HepG2 (cell line): ENCODE results near the gene ARL16. TPM values are rescaled to one million over a fixed set of nuclear protein-coding genes. Genes with fewer than 3 reads are reported as not detected.
A peak's percentile ranks its signal among the peaks of the same experiment; 100 is the strongest.

ENCODE experiments used
- CBX5 ChIP-seq: sonication (generic); formaldehyde crosslinking; IDR thresholded peaks from 2 replicates; pipeline ENCODE4 v1.4.0; 2020; ENCODE audit warnings: missing genetic modification reagents, borderline replicate concordance
- HES4 ChIP-seq: sonication (generic); formaldehyde crosslinking; IDR thresholded peaks from 2 replicates; pipeline ENCODE4 v1.9.0; 2021; ENCODE audit warnings: mild to moderate bottlenecking, missing genetic modification reagents, borderline replicate concordance
- HNRNPLL ChIP-seq: fragments of 200-400 bp; formaldehyde crosslinking; IDR thresholded peaks from 2 replicates; pipeline ENCODE4 v1.6.1; 2017; ENCODE audit warnings: mild to moderate bottlenecking, low read depth, low read length; ENCODE audit not compliant: poor library complexity, severe bottlenecking
- NRL ChIP-seq: sonication (generic); formaldehyde crosslinking; IDR thresholded peaks from 2 replicates; pipeline ENCODE4 v1.5.0; 2020; ENCODE audit warnings: missing genetic modification reagents, mild to moderate bottlenecking, moderate library complexity, borderline replicate concordance
- PBX3 ChIP-seq: sonication (generic); formaldehyde crosslinking; IDR thresholded peaks from 2 replicates; pipeline ENCODE4 v1.8.1; 2023; ENCODE audit warnings: missing genetic modification reagents, inconsistent platforms, borderline replicate concordance
- POLR2AphosphoS5 ChIP-seq: IDR thresholded peaks from 2 replicates; pipeline ENCODE4 v1.6.1; 2012; ENCODE audit warnings: low read depth, low read length
- SNAPC4 ChIP-seq: sonication (generic); formaldehyde crosslinking; IDR thresholded peaks from 2 replicates; pipeline ENCODE4 v1.4.0; 2020; ENCODE audit warnings: mild to moderate bottlenecking, missing genetic modification reagents
- STAT5B ChIP-seq: sonication (generic); formaldehyde crosslinking; IDR thresholded peaks from 2 replicates; pipeline ENCODE4 v1.4.0; 2020; ENCODE audit warnings: missing genetic modification reagents
- TAF1 ChIP-seq: sonication (generic); formaldehyde crosslinking; IDR thresholded peaks from 2 replicates; pipeline ENCODE4 v1.4.0; 2020; ENCODE audit warnings: missing genetic modification reagents
- ZFP41 ChIP-seq: sonication (generic); formaldehyde crosslinking; IDR thresholded peaks from 2 replicates; pipeline ENCODE4 v1.4.0; 2020; ENCODE audit warnings: mild to moderate bottlenecking, missing genetic modification reagents, borderline replicate concordance
- ZFX ChIP-seq: sonication (generic); formaldehyde crosslinking; IDR thresholded peaks from 2 replicates; pipeline ENCODE4 v1.4.0; 2020; ENCODE audit warnings: mild to moderate bottlenecking, low read depth, missing genetic modification reagents, moderate library complexity
- ZNF142 ChIP-seq: sonication (generic); formaldehyde crosslinking; IDR thresholded peaks from 2 replicates; pipeline ENCODE4 v1.4.0; 2020; ENCODE audit warnings: missing genetic modification reagents
- ZNF292 ChIP-seq: sonication (generic); formaldehyde crosslinking; IDR thresholded peaks from 2 replicates; pipeline ENCODE4 v1.8.1; 2022; ENCODE audit warnings: mild to moderate bottlenecking, low read depth, missing genetic modification reagents, borderline replicate concordance
- ZNF326 ChIP-seq: sonication (generic); formaldehyde crosslinking; IDR thresholded peaks from 2 replicates; pipeline ENCODE4 v1.4.0; 2020; ENCODE audit warnings: missing genetic modification reagents, borderline replicate concordance
- ZNF83 ChIP-seq: sonication (generic); formaldehyde crosslinking; IDR thresholded peaks from 2 replicates; pipeline ENCODE4 v1.4.0; 2020; ENCODE audit warnings: missing genetic modification reagents, mild to moderate bottlenecking, borderline replicate concordance
- polyA plus RNA-seq, 8 experiments: library from polyadenylated mRNA; depleted of rRNA in 3 of 8; stranded (reverse) in 7 of 8; unstranded in 1 of 8; fragments of >200 nt; fragmentation: Illumina TruSeq in 4 of 8; extraction: Trizol in 4 of 8; gene quantifications; 2 replicates each; pipeline versions ENCODE4 v1.2.1 to v1.2.3, GENCODE V29; 2011 to 2016; ENCODE audit warnings: low read depth in 4 of 8, missing spikeins in 1 of 8, mixed read lengths in 1 of 8; ENCODE audit not compliant: insufficient read depth in 1 of 8
- total RNA-seq, 5 experiments: library from RNA; depleted of rRNA; stranded (reverse); fragments of >200 nt; fragmentation: Illumina TruSeq; extraction: Trizol; gene quantifications; 2 replicates each; pipeline ENCODE4 v1.2.3, GENCODE V29; 2016; ENCODE audit warnings: low read depth in 1 of 5

The ARL16 gene
- total and polyA plus RNA-seq, 2 of the 13 experiments (the other 11 are each of a cell fraction or from before 2014, with no cell fraction given), result 20.8 to 30.8 TPM

GRCh38 chr17:81722184-81723120 is 38.9 kb upstream of the ARL16 start (continued):
- TF ChIP-seq PBX3 (CRISPR knock-in tag) (no peak), POLR2AphosphoS5 (0 out of 2 replicates have a peak, but pooled peaks have one; percentile 15), ZFX (CRISPR knock-in tag) (peak; percentile 33; the same call in 1 of the 2 replicates), SNAPC4 (0 out of 2 replicates have a peak, but pooled peaks have one; percentile 28), ZNF142 (CRISPR knock-in tag) (0 out of 2 replicates have a peak, but pooled peaks have one; percentile 19), ZNF292 (0 out of 2 replicates have a peak, but pooled peaks have one; percentile 22), HNRNPLL (peak; percentile 20), ZFP41 (CRISPR knock-in tag) (no peak), NRL (peak; percentile 63; the same call in 1 of the 2 replicates), STAT5B (CRISPR knock-in tag) (no peak), HES4 (CRISPR knock-in tag) (peak; percentile 42; the same call in 1 of the 2 replicates), ZNF83 (CRISPR knock-in tag) (0 out of 2 replicates have a peak, but pooled peaks have one; percentile 68), ZNF326 (CRISPR knock-in tag) (peak; percentile 80; the same call in 1 of the 2 replicates), CBX5 (CRISPR knock-in tag) (0 out of 2 replicates have a peak, but pooled peaks have one; percentile 20), TAF1 (CRISPR knock-in tag) (peak; percentile 38; the same call in 1 of the 2 replicates)
